HepG2 (cell line): ENCODE data around the gene RHOBTB3. TPM values are rescaled to one million over a fixed set of nuclear protein-coding genes. Genes with fewer than 3 reads are reported as not detected.

Source experiments
- CHD2 ChIP-seq: IDR thresholded peaks from 2 replicates; pipeline ENCODE4 v1.6.1; 2011; ENCODE audit warnings: low read depth, low read length, improper control_type of control experiment
- EED ChIP-seq: sonication (generic); formaldehyde crosslinking; IDR thresholded peaks from 2 replicates; pipeline ENCODE4 v1.5.0; 2020; ENCODE audit warnings: mild to moderate bottlenecking, missing genetic modification reagents
- HNRNPL ChIP-seq: fragments of 200-400 bp; formaldehyde crosslinking; IDR thresholded peaks from 2 replicates; pipeline ENCODE4 v1.6.1; 2017; ENCODE audit warnings: mild to moderate bottlenecking, low read depth, low read length
- JUND ChIP-seq: sonication (generic); formaldehyde crosslinking; IDR thresholded peaks from 2 replicates; pipeline ENCODE4 v1.8.0; 2022; ENCODE audit warnings: mild to moderate bottlenecking, missing genetic modification reagents
- KAT8 ChIP-seq: IDR thresholded peaks from 2 replicates; pipeline ENCODE4 v1.6.1; 2016; ENCODE audit warnings: missing genetic modification reagents, missing compliant biosample characterization
- RAD21 ChIP-seq: fragments of 450-650 bp; formaldehyde crosslinking; IDR thresholded peaks from 2 replicates; pipeline ENCODE4 v1.5.0; 2020; ENCODE audit warnings: mild to moderate bottlenecking
- REXO4 ChIP-seq: sonication (generic); formaldehyde crosslinking; IDR thresholded peaks from 2 replicates; pipeline ENCODE4 v1.8.0; 2022; ENCODE audit warnings: missing genetic modification reagents, mild to moderate bottlenecking, borderline replicate concordance
- SMYD3 ChIP-seq: sonication (generic); formaldehyde crosslinking; IDR thresholded peaks from 2 replicates; pipeline ENCODE4 v1.8.1; 2023; ENCODE audit warnings: mild to moderate bottlenecking, missing genetic modification reagents
- SOX6 ChIP-seq, 2 experiments: fragments of 450-650 bp in 1 of 2; sonication (generic) in 1 of 2; formaldehyde crosslinking in 1 of 2; IDR thresholded peaks; 2 replicates each; pipeline versions ENCODE4 v1.4.0 to v1.6.1; 2017 to 2020; ENCODE audit warnings: antibody characterized with exemption in 1 of 2, mild to moderate bottlenecking in 1 of 2, missing genetic modification reagents in 1 of 2
- SP4 ChIP-seq: sonication (generic); formaldehyde crosslinking; IDR thresholded peaks from 2 replicates; pipeline ENCODE4 v1.8.1; 2023; ENCODE audit warnings: mild to moderate bottlenecking, missing genetic modification reagents
- SRSF4 ChIP-seq: fragments of 200-400 bp; formaldehyde crosslinking; IDR thresholded peaks from one replicate; pipeline ENCODE4 v1.6.1; 2018; ENCODE audit warnings: mild to moderate bottlenecking, low read depth, low read length, moderate library complexity; ENCODE audit not compliant: poor library complexity, severe bottlenecking
- XRCC5 ChIP-seq: fragments of 200-400 bp; formaldehyde crosslinking; optimal IDR thresholded peaks from 2 replicates; pipeline ENCODE3; 2017; ENCODE audit warnings: mild to moderate bottlenecking, low read length
- ZFYVE20 ChIP-seq: sonication (generic); formaldehyde crosslinking; IDR thresholded peaks from 2 replicates; pipeline ENCODE4 v1.8.0; 2023; ENCODE audit warnings: low read depth, mild to moderate bottlenecking, moderate library complexity, missing genetic modification reagents, borderline replicate concordance
- ZNF282 ChIP-seq: fragments of 450-650 bp; IDR thresholded peaks from 2 replicates; pipeline ENCODE4 v1.6.1; 2018; ENCODE audit not compliant: partially characterized antibody
- ZNF549 ChIP-seq: sonication (generic); formaldehyde crosslinking; IDR thresholded peaks from 2 replicates; pipeline ENCODE4 v1.5.0; 2020; ENCODE audit warnings: missing genetic modification reagents
- ZNF670 ChIP-seq: sonication (generic); formaldehyde crosslinking; IDR thresholded peaks from 2 replicates; pipeline ENCODE4 v1.8.0; 2022; ENCODE audit warnings: mild to moderate bottlenecking, missing genetic modification reagents, borderline replicate concordance
- ZNF83 ChIP-seq: sonication (generic); formaldehyde crosslinking; IDR thresholded peaks from 2 replicates; pipeline ENCODE4 v1.4.0; 2020; ENCODE audit warnings: missing genetic modification reagents, mild to moderate bottlenecking, borderline replicate concordance
- polyA plus RNA-seq, 8 experiments: library from polyadenylated mRNA; depleted of rRNA in 3 of 8; stranded (reverse) in 7 of 8; unstranded in 1 of 8; fragments of >200 nt; fragmentation: Illumina TruSeq in 4 of 8; extraction: Trizol in 4 of 8; gene quantifications; 2 replicates each; pipeline versions ENCODE4 v1.2.1 to v1.2.3, GENCODE V29; 2011 to 2016; ENCODE audit warnings: low read depth in 4 of 8, missing spikeins in 1 of 8, mixed read lengths in 1 of 8; ENCODE audit not compliant: insufficient read depth in 1 of 8
- total RNA-seq, 5 experiments: library from RNA; depleted of rRNA; stranded (reverse); fragments of >200 nt; fragmentation: Illumina TruSeq; extraction: Trizol; gene quantifications; 2 replicates each; pipeline ENCODE4 v1.2.3, GENCODE V29; 2016; ENCODE audit warnings: low read depth in 1 of 5
- TF ChIP-seq, protein P1 (sequence below): IDR thresholded peaks from 2 replicates; pipeline ENCODE4 v1.6.1; 2018; ENCODE audit warnings: missing genetic modification reagents
- TF ChIP-seq, protein P2 (sequence below): sonication (generic); formaldehyde crosslinking; IDR thresholded peaks from 2 replicates; pipeline ENCODE4 v1.5.1; 2020; ENCODE audit warnings: mild to moderate bottlenecking, moderate library complexity, missing genetic modification reagents
- TF ChIP-seq, protein P3 (sequence below): sonication (generic); formaldehyde crosslinking; IDR thresholded peaks from 2 replicates; pipeline ENCODE4 v1.8.1; 2022; ENCODE audit warnings: mild to moderate bottlenecking, missing genetic modification reagents
- TF ChIP-seq, protein P4 (sequence below): sonication (generic); formaldehyde crosslinking; IDR thresholded peaks from 2 replicates; pipeline ENCODE4 v1.5.0; 2020; ENCODE audit warnings: missing genetic modification reagents

The RHOBTB3 gene
- total and polyA plus RNA-seq, 2 of the 13 experiments (the other 11 are each of a cell fraction or from before 2014, with no cell fraction given), result 31.6 to 35.4 TPM

DNA sequence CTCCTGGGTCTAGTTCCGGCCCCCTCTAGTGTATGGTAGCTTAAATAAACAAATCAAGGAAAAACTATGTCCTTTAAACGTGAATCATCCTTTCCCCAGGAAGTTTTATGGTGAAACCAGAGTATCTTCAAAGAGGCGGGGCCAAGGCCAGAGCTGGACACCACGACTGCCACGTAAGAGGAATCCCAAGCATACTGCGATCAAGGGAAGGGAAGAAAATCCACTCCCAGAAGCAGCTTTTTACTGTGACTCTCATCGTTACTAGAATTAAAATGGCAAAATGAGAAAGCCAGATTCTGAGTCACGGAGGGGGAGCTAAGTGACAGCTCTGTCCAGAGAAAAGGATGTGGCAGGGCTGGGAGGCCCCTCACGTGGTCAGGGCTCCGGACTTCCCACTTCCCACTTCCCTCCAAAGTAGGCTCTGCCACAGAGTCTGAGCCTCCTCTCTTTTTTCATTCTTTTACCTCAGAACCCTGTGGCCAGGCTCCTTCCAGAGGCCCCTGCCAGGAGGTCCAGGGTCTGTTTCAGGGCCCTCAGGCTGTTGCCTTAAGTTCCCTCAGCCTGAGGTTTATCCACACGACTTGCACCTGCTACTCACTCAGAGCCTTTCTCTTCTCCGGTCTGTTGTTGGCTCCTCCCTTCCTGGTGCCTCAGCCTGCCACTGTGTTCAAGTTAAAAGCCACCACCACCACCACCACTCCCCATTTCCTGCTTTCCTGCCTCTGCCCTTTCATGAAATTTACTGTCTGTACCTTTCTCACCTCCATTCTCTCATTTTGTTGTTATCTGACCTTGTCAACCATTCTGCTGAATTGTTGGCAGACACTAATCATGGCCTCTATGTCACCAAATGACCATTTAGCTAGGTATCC lies 92.8 kb downstream of the RHOBTB3 start (continued):
- no peak for TF ChIP-seq RAD21 (CRISPR knock-in tag)
- no peak for TF ChIP-seq SOX6 (IDR thresholded peaks at IDR 0.05)
- TF ChIP-seq SOX6 (CRISPR knock-in tag; IDR thresholded peaks at IDR 0.05), result peak; percentile 52
- TF ChIP-seq ZNF549 (CRISPR knock-in tag), result no peak
- TF ChIP-seq, protein P1, sequence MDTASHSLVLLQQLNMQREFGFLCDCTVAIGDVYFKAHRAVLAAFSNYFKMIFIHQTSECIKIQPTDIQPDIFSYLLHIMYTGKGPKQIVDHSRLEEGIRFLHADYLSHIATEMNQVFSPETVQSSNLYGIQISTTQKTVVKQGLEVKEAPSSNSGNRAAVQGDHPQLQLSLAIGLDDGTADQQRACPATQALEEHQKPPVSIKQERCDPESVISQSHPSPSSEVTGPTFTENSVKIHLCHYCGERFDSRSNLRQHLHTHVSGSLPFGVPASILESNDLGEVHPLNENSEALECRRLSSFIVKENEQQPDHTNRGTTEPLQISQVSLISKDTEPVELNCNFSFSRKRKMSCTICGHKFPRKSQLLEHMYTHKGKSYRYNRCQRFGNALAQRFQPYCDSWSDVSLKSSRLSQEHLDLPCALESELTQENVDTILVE (CRISPR knock-in tag), result no peak
- peak; percentile 32; the same call in 1 of the 2 replicates for TF ChIP-seq KAT8 (CRISPR knock-in tag)
- no peak for TF ChIP-seq SRSF4
- no peak for TF ChIP-seq ZNF282
- TF ChIP-seq, protein P2, sequence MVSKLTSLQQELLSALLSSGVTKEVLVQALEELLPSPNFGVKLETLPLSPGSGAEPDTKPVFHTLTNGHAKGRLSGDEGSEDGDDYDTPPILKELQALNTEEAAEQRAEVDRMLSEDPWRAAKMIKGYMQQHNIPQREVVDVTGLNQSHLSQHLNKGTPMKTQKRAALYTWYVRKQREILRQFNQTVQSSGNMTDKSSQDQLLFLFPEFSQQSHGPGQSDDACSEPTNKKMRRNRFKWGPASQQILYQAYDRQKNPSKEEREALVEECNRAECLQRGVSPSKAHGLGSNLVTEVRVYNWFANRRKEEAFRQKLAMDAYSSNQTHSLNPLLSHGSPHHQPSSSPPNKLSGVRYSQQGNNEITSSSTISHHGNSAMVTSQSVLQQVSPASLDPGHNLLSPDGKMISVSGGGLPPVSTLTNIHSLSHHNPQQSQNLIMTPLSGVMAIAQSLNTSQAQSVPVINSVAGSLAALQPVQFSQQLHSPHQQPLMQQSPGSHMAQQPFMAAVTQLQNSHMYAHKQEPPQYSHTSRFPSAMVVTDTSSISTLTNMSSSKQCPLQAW, result peak; percentile 44; the same call in 1 of the 2 replicates
- TF ChIP-seq HNRNPL, result no peak
- peak; percentile 70; the same call in 1 of the 2 replicates for TF ChIP-seq SMYD3
- peak; percentile 67 for TF ChIP-seq XRCC5
- TF ChIP-seq CHD2, result no peak
- no peak for TF ChIP-seq ZNF83
- TF ChIP-seq EED, result no peak
- peak; percentile 42; the same call in 1 of the 2 replicates for TF ChIP-seq ZNF670 (CRISPR knock-in tag)
- TF ChIP-seq JUND (CRISPR knock-in tag), result no peak
- no peak for TF ChIP-seq ZFYVE20 (CRISPR knock-in tag)
- 0 out of 2 replicates have a peak, but pooled peaks have one; percentile 13 for TF ChIP-seq SP4 (CRISPR knock-in tag)
- TF ChIP-seq, protein P3, sequence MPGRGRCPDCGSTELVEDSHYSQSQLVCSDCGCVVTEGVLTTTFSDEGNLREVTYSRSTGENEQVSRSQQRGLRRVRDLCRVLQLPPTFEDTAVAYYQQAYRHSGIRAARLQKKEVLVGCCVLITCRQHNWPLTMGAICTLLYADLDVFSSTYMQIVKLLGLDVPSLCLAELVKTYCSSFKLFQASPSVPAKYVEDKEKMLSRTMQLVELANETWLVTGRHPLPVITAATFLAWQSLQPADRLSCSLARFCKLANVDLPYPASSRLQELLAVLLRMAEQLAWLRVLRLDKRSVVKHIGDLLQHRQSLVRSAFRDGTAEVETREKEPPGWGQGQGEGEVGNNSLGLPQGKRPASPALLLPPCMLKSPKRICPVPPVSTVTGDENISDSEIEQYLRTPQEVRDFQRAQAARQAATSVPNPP, result 0 out of 2 replicates have a peak, but pooled peaks have one; percentile 53
- no peak for TF ChIP-seq REXO4 (CRISPR knock-in tag)
- TF ChIP-seq, protein P4, sequence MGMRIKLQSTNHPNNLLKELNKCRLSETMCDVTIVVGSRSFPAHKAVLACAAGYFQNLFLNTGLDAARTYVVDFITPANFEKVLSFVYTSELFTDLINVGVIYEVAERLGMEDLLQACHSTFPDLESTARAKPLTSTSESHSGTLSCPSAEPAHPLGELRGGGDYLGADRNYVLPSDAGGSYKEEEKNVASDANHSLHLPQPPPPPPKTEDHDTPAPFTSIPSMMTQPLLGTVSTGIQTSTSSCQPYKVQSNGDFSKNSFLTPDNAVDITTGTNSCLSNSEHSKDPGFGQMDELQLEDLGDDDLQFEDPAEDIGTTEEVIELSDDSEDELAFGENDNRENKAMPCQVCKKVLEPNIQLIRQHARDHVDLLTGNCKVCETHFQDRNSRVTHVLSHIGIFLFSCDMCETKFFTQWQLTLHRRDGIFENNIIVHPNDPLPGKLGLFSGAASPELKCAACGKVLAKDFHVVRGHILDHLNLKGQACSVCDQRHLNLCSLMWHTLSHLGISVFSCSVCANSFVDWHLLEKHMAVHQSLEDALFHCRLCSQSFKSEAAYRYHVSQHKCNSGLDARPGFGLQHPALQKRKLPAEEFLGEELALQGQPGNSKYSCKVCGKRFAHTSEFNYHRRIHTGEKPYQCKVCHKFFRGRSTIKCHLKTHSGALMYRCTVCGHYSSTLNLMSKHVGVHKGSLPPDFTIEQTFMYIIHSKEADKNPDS (CRISPR knock-in tag), result no peak
